B cell (primary cell): Measurements from ENCODE around the gene OOSP4A. TPM values are rescaled to one million over a fixed set of nuclear protein-coding genes. Genes with fewer than 3 reads are reported as not detected.

Experiments
- ATAC-seq: fragments of 200-7000 bp; cut with Tn5 transposase; one replicate; pipeline ENCODE4 v1.10.0; 2021; ENCODE audit warnings: low read depth, mild to moderate bottlenecking, moderate number of reproducible peaks, moderate library complexity
- CTCF ChIA-PET: fragments of 350-600 bp; sonication (Branson Sonifier 250); formaldehyde crosslinking; loops from one replicate; lab custom pipeline; 2021; ENCODE audit warnings: antibody characterized with exemption, inconsistent platforms; lab: Charles Lee
- POLR2A ChIA-PET: fragments of 350-600 bp; sonication (Branson Sonifier 250); formaldehyde crosslinking; loops from one replicate; lab custom pipeline; 2021; ENCODE audit warnings: antibody characterized with exemption; lab: Charles Lee
- DNase-seq: peaks from one replicate; pipeline ENCODE4 v3.0.0; 2013
- H2AFZ ChIP-seq: 2 replicates; pipeline ENCODE4 v1.6.1; 2012; ENCODE audit warnings: mild to moderate bottlenecking, low read depth, low read length; ENCODE audit not compliant: insufficient read depth, poor library complexity, severe bottlenecking
- H3K27ac ChIP-seq, 2 donors: 1 replicate in 1 of 2; 2 replicates in 1 of 2; pipeline ENCODE4 v1.5.1; 2012 to 2013; ENCODE audit warnings: low read length in 2 of 2, mild to moderate bottlenecking in 2 of 2, moderate library complexity in 1 of 2
- H3K27me3 ChIP-seq, 4 experiments: fragments of 200-600 bp in 1 of 4; sonication (generic) in 1 of 4; replicated peaks in 1 of 4; 1 replicate in 2 of 4; 2 replicates in 2 of 4; pipeline versions ENCODE4 v1.6.1 to v1.7.0; 2013 to 2016; ENCODE audit warnings: low read length in 3 of 4, mild to moderate bottlenecking in 2 of 4, mixed read lengths in 1 of 4, moderate library complexity in 1 of 4; ENCODE audit not compliant: insufficient read depth in 4 of 4, control insufficient read depth in 3 of 4; ENCODE audit errors: control extremely low read depth in 1 of 4
- H3K36me3 ChIP-seq, 2 experiments: replicated peaks in 1 of 2; 1 replicate in 1 of 2; 2 replicates in 1 of 2; pipeline versions ENCODE4 v1.6.1 to v1.7.1; 2013; ENCODE audit warnings: low read length in 1 of 2; ENCODE audit not compliant: insufficient read depth in 2 of 2, control insufficient read depth in 1 of 2; ENCODE audit errors: control extremely low read depth in 1 of 2, extremely low read depth in 1 of 2
- H3K4me1 ChIP-seq, 2 donors: fragments of 200-600 bp in 1 of 2; sonication (generic) in 1 of 2; 1 replicate in 1 of 2; 2 replicates in 1 of 2; pipeline versions ENCODE4 v1.5.1 to v1.6.1; 2013 to 2017; ENCODE audit warnings: low read length in 2 of 2; ENCODE audit not compliant: control insufficient read depth in 2 of 2, insufficient read depth in 2 of 2
- H3K4me2 ChIP-seq: replicated peaks from 2 replicates; pipeline ENCODE3; 2012; ENCODE audit warnings: mild to moderate bottlenecking, low read depth, low read length; ENCODE audit not compliant: poor library complexity, severe bottlenecking
- H3K4me3 ChIP-seq, 5 experiments: fragments of 200-600 bp in 1 of 5; sonication (generic) in 1 of 5; 1 replicate in 3 of 5; 2 replicates in 2 of 5; pipeline versions ENCODE4 v1.5.1 to v1.7.0; 2011 to 2016; ENCODE audit warnings: low read length in 4 of 5, mild to moderate bottlenecking in 4 of 5, low read depth in 2 of 5, control low read depth in 1 of 5, moderate library complexity in 1 of 5; ENCODE audit not compliant: insufficient read depth in 1 of 5; ENCODE audit errors: control extremely low read depth in 1 of 5, extremely low read depth in 1 of 5
- H3K79me2 ChIP-seq: fragments of 200-600 bp; sonication (generic); one replicate; pipeline ENCODE4 v1.6.0; 2016; ENCODE audit warnings: low read length; ENCODE audit not compliant: control insufficient read depth, insufficient read depth
- H3K9ac ChIP-seq: fragments of 200-600 bp; sonication (generic); 2 replicates; pipeline ENCODE4 v1.6.1; 2017; ENCODE audit warnings: mild to moderate bottlenecking, low read length, moderate library complexity
- H3K9me3 ChIP-seq, 3 donors: one replicate each; pipeline versions ENCODE4 v1.6.1 to v1.7.1; 2013; ENCODE audit warnings: low read length in 2 of 3; ENCODE audit not compliant: control insufficient read depth in 2 of 3, insufficient read depth in 1 of 3; ENCODE audit errors: control extremely low read depth in 1 of 3
- H4K20me1 ChIP-seq: 2 replicates; pipeline ENCODE4 v1.6.0; 2012; ENCODE audit warnings: mild to moderate bottlenecking, low read length; ENCODE audit not compliant: insufficient read depth, control insufficient read depth, poor library complexity, severe bottlenecking
- H3K27ac Mint-ChIP-seq: one replicate; pipeline ENCODE4 v1.8.0; 2021; ENCODE audit warnings: mixed read lengths
- H3K27me3 Mint-ChIP-seq: one replicate; pipeline ENCODE4 v1.8.0; 2021; ENCODE audit warnings: mixed read lengths
- H3K4me1 Mint-ChIP-seq: one replicate; pipeline ENCODE4 v1.8.0; 2021; ENCODE audit warnings: mixed read lengths
- H3K4me3 Mint-ChIP-seq: one replicate; pipeline ENCODE4 v1.8.0; 2021; ENCODE audit warnings: mixed read lengths
- H3K9me3 Mint-ChIP-seq: one replicate; pipeline ENCODE4 v1.8.0; 2022; ENCODE audit warnings: mixed read lengths; ENCODE audit not compliant: insufficient read depth
- EZH2 ChIP-seq: IDR thresholded peaks from 2 replicates; pipeline ENCODE4 v1.6.1; 2012; ENCODE audit warnings: borderline replicate concordance, low read depth, mild to moderate bottlenecking, moderate library complexity, low read length; ENCODE audit not compliant: insufficient read depth, poor library complexity, severe bottlenecking
- WGBS: methylation state at CpG from one replicate; pipeline ENCODE4 v1.1.5; 2013; ENCODE audit warnings: missing lambda C conversion rate; ENCODE audit not compliant: insufficient coverage; 5-methylcytosine and 5-hydroxymethylcytosine counted together
- intact Hi-C: fragments of 100-400 bp; cut with micrococcal nuclease; formaldehyde crosslinking; loops from one replicate; pipeline ENCODE4 v1.10.0; 2022
- polyA plus RNA-seq: library from polyadenylated mRNA; depleted of rRNA; stranded (reverse); fragments of >200 nt; gene quantifications from 2 replicates; pipeline ENCODE4 v1.2.3, GENCODE V29; 2012
- total RNA-seq, 2 donors: library from RNA; stranded (reverse); fragments of 120-200 nt in 1 of 2; gene quantifications; 1 replicate in 1 of 2; 2 replicates in 1 of 2; pipeline versions ENCODE4 v1.2.3 to v1.2.4, GENCODE V29; 2013 to 2022
- TF ChIP-seq, protein P1 (sequence below): fragments of 200-600 bp; IDR thresholded peaks from one replicate; pipeline ENCODE4 v1.8.0; 2022; ENCODE audit warnings: antibody characterized with exemption, mild to moderate bottlenecking

Gene OOSP4A
- total and polyA plus RNA-seq, 2 donors (not counting 1 experiment from before 2014, with no cell fraction given): not detected

DNA sequence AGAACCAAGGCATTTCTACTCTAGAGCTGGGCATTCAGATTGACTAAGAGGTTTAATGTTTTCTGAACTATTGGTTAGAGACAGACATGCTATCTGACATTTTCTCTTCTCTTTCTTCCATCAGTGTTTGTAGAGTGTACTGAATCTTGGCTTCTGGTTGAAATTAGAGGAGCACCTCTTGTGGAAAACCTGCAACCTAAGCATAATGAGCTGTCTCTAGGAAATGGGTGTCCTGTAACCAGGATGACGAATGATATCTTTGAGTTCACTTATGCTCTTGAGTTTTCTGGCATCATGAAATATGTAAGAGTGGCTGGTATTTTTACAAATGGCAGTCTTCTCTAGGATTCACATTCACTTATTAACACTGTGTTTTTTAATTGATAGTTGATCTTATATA is 19.4 kb downstream of the OOSP4A start:
- H3K36me3 ChIP-seq: no peaks in the 10 kb centered on the region
- H3K4me1 Mint-ChIP-seq: peaks cover 1% of the 10 kb centered on the region
- no peaks in the 10 kb centered on the region for H3K9me3 ChIP-seq
- no peak overlapping the region for H3K27ac Mint-ChIP-seq
- POLR2A ChIA-PET: no interaction called here
- no peak overlapping the region for H3K4me3 Mint-ChIP-seq
- H3K4me3 ChIP-seq: no peak overlapping the region
- H3K27me3 ChIP-seq: no peaks in the 10 kb centered on the region
- H4K20me1 ChIP-seq: no peaks in the 10 kb centered on the region
- H3K27ac ChIP-seq: no peak overlapping the region
- no peak for TF ChIP-seq EZH2
- TF ChIP-seq, protein P1, sequence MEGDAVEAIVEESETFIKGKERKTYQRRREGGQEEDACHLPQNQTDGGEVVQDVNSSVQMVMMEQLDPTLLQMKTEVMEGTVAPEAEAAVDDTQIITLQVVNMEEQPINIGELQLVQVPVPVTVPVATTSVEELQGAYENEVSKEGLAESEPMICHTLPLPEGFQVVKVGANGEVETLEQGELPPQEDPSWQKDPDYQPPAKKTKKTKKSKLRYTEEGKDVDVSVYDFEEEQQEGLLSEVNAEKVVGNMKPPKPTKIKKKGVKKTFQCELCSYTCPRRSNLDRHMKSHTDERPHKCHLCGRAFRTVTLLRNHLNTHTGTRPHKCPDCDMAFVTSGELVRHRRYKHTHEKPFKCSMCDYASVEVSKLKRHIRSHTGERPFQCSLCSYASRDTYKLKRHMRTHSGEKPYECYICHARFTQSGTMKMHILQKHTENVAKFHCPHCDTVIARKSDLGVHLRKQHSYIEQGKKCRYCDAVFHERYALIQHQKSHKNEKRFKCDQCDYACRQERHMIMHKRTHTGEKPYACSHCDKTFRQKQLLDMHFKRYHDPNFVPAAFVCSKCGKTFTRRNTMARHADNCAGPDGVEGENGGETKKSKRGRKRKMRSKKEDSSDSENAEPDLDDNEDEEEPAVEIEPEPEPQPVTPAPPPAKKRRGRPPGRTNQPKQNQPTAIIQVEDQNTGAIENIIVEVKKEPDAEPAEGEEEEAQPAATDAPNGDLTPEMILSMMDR: no peak
- intact Hi-C loops: no loop called here
- no peak overlapping the region for H3K4me2 ChIP-seq
- no peaks in the 10 kb centered on the region for H3K79me2 ChIP-seq
- ATAC-seq: no peak
- no peaks in the 10 kb centered on the region for H3K9me3 Mint-ChIP-seq
- DNase-seq: no peak
- no peaks in the 10 kb centered on the region for H3K4me1 ChIP-seq
- H2AFZ ChIP-seq: no peak overlapping the region
- WGBS: no CpG with 5 or more reads among the region's 1 CpG
- no peak overlapping the region for H3K9ac ChIP-seq
- CTCF ChIA-PET: no interaction called here
- peaks cover 17% of the 10 kb centered on the region for H3K27me3 Mint-ChIP-seq

DNA sequence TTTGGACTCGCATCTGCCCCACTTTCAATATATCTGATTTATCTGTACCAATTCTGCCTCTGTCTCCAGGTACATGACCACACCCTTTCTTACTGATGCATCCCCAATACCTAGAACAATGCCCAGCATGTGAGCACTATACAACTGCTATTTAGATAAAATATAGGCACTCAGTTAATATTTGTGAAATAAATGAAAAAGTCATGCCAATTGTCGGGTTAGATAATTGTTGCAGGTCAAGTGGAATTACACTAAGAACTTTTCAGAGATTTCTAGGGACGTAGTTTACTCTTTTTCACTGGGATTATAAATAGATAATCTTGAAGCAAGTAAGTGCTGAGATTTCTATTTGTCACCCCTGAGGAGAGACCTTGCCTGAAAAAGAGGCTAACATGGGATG is 20.5 kb downstream of the OOSP4A start:
- CTCF ChIA-PET: no interaction called here
- POLR2A ChIA-PET: no interaction called here
- H3K27ac Mint-ChIP-seq: no peak overlapping the region

More for the DNA sequence above, 20.5 kb downstream of the OOSP4A start:
- H3K9ac ChIP-seq: no peak overlapping the region
- no peak overlapping the region for H2AFZ ChIP-seq
- WGBS: 78% methylated on average over 3 of the region's 3 CpGs
- Mint-ChIP-seq H3K4me3 (no peak overlapping the region), H3K9me3 (peaks cover 4% of the 10 kb centered on the region), H3K27me3 (peaks cover 10% of the 10 kb centered on the region), H3K4me1 (peaks cover 1% of the 10 kb centered on the region)
- H3K27ac ChIP-seq: no peak overlapping the region
- no peak overlapping the region for H3K4me2 ChIP-seq
- ATAC-seq (no peak), DNase-seq (no peak)
- H3K36me3 ChIP-seq: no peaks in the 10 kb centered on the region
- TF ChIP-seq EZH2: no peak
- TF ChIP-seq, protein P1: no peak
- intact Hi-C loops: no loop called here
- H3K79me2 ChIP-seq: no peaks in the 10 kb centered on the region
- H3K4me3 ChIP-seq: no peak overlapping the region
- H3K9me3 ChIP-seq: no peaks in the 10 kb centered on the region
- no peaks in the 10 kb centered on the region for H4K20me1 ChIP-seq
- H3K27me3 ChIP-seq: no peaks in the 10 kb centered on the region
- H3K4me1 ChIP-seq: no peaks in the 10 kb centered on the region
